ENCODE data around the gene C1D.

DNA sequence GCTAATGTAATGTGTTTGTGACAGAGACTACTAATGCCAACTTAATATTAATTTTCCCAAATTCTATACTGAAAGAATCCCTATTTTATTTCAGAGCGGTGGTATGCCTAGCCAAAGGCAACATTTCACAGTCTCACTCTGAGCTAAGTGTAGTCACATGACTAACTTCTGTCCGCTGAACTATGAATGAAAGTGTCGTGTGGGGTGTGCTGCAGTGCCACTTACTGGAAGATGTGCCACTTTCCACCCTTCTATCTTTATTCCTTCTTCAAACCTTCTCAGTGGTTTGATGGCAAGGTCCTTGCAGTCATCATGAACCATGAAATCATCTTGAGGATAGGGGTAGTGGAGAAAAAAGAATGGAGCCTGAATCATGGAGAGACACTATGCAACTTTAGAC, 47.3 kb upstream of the C1D start:
- TF ChIP-seq CTCF (IDR thresholded peaks at IDR 0.05) (no peak), ZFX (IDR thresholded peaks at IDR 0.05; ENCODE audit: borderline replicate concordance) (no peak)

Data from 22Rv1 (cell line).